PFSK-1 (cell line): ENCODE results near the gene CKS2.

Source experiments
- FOXP2 ChIP-seq: optimal IDR thresholded peaks from 2 replicates; pipeline ENCODE3; 2011; ENCODE audit warnings: borderline replicate concordance, control low read depth, inconsistent platforms; ENCODE audit not compliant: insufficient read depth; ENCODE audit errors: extremely low read length, extremely low read depth
- POLR2AphosphoS5 ChIP-seq: IDR thresholded peaks from 2 replicates; pipeline ENCODE4 v1.6.1; 2012; ENCODE audit warnings: low read depth, mild to moderate bottlenecking, control low read depth, low read length, moderate library complexity
- SIN3A ChIP-seq: IDR thresholded peaks from 2 replicates; pipeline ENCODE4 v1.6.1; 2012; ENCODE audit warnings: mild to moderate bottlenecking, low read length, moderate library complexity, borderline replicate concordance; ENCODE audit not compliant: insufficient read depth
- TAF1 ChIP-seq: IDR thresholded peaks from 2 replicates; pipeline ENCODE4 v1.6.1; 2012; ENCODE audit warnings: low read length, control low read depth, borderline replicate concordance; ENCODE audit not compliant: insufficient read depth
- TF ChIP-seq, protein P1 (sequence below), 2 experiments: IDR thresholded peaks; 2 replicates each; pipeline versions ENCODE4 v1.6.1 to v1.8.0; 2011 to 2012; ENCODE audit warnings: low read depth in 2 of 2, low read length in 2 of 2, control low read depth in 1 of 2, inconsistent platforms in 1 of 2, mild to moderate bottlenecking in 1 of 2, moderate library complexity in 1 of 2; ENCODE audit not compliant: insufficient read depth in 1 of 2

Gene CKS2

DNA sequence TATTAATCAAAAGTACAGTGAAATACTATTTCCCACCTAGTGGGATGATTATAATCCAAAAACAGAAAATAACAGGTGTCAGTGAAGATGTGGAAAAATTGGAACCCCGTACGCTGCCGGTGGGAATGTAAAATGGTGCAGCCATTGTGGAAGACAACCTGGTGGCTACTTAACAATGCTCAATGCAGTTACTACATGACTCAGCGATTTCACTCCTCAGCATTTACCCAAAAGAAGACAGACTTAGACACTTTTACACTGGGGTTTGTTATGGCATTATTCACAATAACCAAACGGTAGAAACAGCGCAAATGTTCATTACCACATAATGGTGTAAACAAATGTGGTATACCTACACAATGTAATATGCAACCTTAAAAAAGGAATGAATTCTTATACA, 31.2 kb downstream of the CKS2 start:
- TF ChIP-seq POLR2AphosphoS5: no peak
- TF ChIP-seq SIN3A: no peak
- TF ChIP-seq, protein P1, sequence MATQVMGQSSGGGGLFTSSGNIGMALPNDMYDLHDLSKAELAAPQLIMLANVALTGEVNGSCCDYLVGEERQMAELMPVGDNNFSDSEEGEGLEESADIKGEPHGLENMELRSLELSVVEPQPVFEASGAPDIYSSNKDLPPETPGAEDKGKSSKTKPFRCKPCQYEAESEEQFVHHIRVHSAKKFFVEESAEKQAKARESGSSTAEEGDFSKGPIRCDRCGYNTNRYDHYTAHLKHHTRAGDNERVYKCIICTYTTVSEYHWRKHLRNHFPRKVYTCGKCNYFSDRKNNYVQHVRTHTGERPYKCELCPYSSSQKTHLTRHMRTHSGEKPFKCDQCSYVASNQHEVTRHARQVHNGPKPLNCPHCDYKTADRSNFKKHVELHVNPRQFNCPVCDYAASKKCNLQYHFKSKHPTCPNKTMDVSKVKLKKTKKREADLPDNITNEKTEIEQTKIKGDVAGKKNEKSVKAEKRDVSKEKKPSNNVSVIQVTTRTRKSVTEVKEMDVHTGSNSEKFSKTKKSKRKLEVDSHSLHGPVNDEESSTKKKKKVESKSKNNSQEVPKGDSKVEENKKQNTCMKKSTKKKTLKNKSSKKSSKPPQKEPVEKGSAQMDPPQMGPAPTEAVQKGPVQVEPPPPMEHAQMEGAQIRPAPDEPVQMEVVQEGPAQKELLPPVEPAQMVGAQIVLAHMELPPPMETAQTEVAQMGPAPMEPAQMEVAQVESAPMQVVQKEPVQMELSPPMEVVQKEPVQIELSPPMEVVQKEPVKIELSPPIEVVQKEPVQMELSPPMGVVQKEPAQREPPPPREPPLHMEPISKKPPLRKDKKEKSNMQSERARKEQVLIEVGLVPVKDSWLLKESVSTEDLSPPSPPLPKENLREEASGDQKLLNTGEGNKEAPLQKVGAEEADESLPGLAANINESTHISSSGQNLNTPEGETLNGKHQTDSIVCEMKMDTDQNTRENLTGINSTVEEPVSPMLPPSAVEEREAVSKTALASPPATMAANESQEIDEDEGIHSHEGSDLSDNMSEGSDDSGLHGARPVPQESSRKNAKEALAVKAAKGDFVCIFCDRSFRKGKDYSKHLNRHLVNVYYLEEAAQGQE (IDR thresholded peaks at IDR 0.05; ENCODE audit: insufficient read depth in 1 of 2, low read depth in 2 of 2, low read length in 2 of 2): no peak
- no peak for TF ChIP-seq TAF1
- TF ChIP-seq FOXP2: no peak

GRCh38 chr9:89342948-89343347, 32.0 kb downstream of the CKS2 start:
- TF ChIP-seq SIN3A: no peak
- TF ChIP-seq, protein P1 (IDR thresholded peaks at IDR 0.05; ENCODE audit: insufficient read depth in 1 of 2, low read depth in 2 of 2, low read length in 2 of 2): no peak

DNA sequence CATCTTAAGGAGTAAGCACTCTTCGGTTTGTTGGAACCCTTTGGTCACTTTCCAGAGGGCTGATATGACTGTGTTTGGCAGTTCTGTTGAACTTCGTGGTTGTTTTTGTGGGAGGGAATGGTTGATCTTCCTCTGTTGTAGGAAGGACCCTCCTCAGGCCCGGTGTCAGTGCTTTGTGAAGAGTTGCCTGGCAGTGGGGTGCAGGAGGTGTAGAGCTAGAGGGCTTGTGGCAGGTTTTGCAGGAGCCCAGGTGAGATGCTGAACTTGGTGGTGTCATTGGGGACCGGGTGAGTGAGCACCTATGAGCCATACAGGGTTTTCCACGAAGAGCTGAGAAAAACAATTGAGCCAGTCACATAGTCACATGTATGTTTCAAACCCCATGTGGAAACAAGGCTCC, 34.5 kb downstream of the CKS2 start:
- TF ChIP-seq SIN3A (no peak), FOXP2 (no peak), TAF1 (no peak), POLR2AphosphoS5 (no peak)
- TF ChIP-seq, protein P1 (IDR thresholded peaks at IDR 0.05; ENCODE audit: insufficient read depth in 1 of 2, low read depth in 2 of 2, low read length in 2 of 2): no peak

GRCh38 chr9:89346696-89347095, 35.7 kb downstream of the CKS2 start:
- no peak for TF ChIP-seq TAF1
- TF ChIP-seq, protein P1 (IDR thresholded peaks at IDR 0.05; ENCODE audit: insufficient read depth in 1 of 2, low read depth in 2 of 2, low read length in 2 of 2): no peak

DNA sequence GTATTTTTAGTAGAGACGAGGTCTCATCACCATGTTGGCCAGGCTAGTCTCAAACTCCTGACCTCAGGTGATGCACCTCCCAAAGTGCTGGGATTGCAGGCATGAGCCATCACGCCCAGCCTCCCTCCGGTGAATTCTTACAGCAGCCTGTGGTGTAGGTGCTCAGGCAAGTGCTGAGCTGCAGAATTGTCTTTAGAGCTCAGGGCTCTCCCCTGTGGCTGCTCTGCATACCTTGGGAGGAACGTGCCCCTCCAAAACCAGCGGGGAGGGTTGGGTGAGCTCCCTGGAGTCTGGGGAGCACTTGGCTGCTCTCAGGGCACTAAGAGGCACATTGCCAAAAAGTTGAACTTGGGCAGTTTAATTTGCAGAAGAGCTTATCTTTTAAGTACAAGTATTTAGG, 36.7 kb downstream of the CKS2 start:
- no peak for TF ChIP-seq POLR2AphosphoS5
- no peak for TF ChIP-seq TAF1
- TF ChIP-seq, protein P1 (IDR thresholded peaks at IDR 0.05; ENCODE audit: insufficient read depth in 1 of 2, low read depth in 2 of 2, low read length in 2 of 2): no peak
- TF ChIP-seq FOXP2: no peak
- no peak for TF ChIP-seq SIN3A
